H9 (cell line): ENCODE data around the gene HLA-E. TPM values are rescaled to one million over a fixed set of nuclear protein-coding genes. Genes with fewer than 3 reads are reported as not detected.

Source experiments
- DNase-seq: peaks from one replicate; pipeline ENCODE4 v3.0.0-alpha.2; 2017
- H2AFZ ChIP-seq: one replicate; pipeline ENCODE4 v1.6.1; 2013; ENCODE audit warnings: mild to moderate bottlenecking, low read length, control low read depth, moderate library complexity
- H2AK5ac ChIP-seq: 2 replicates; pipeline ENCODE4 v1.6.1; 2013; ENCODE audit warnings: low read length, control low read depth, mixed read lengths; ENCODE audit not compliant: insufficient read length
- H2BK120ac ChIP-seq: one replicate; pipeline ENCODE4 v1.6.1; 2013; ENCODE audit warnings: low read depth, mild to moderate bottlenecking, low read length, control low read depth, inconsistent platforms; ENCODE audit not compliant: poor library complexity, severe bottlenecking
- H2BK12ac ChIP-seq: 2 replicates; pipeline ENCODE4 v1.6.1; 2013; ENCODE audit warnings: low read length, control low read depth, mixed read lengths, low read depth; ENCODE audit not compliant: insufficient read length
- H2BK15ac ChIP-seq: 2 replicates; pipeline ENCODE4 v1.6.1; 2013; ENCODE audit warnings: low read depth, low read length, control low read depth
- H2BK20ac ChIP-seq: one replicate; pipeline ENCODE4 v1.6.1; 2013; ENCODE audit warnings: low read depth, mild to moderate bottlenecking, low read length, control low read depth, inconsistent platforms; ENCODE audit not compliant: poor library complexity, severe bottlenecking
- H2BK5ac ChIP-seq: 2 replicates; pipeline ENCODE4 v1.6.1; 2013; ENCODE audit warnings: low read length, control low read depth, mixed read lengths; ENCODE audit not compliant: insufficient read length
- H3K14ac ChIP-seq: 2 replicates; pipeline ENCODE4 v1.6.1; 2013; ENCODE audit warnings: low read length, control low read depth; ENCODE audit not compliant: insufficient read depth
- H3K18ac ChIP-seq: 2 replicates; pipeline ENCODE4 v1.6.1; 2013; ENCODE audit warnings: low read depth, mild to moderate bottlenecking, mixed read lengths, low read length, control low read depth; ENCODE audit not compliant: insufficient read length
- H3K23ac ChIP-seq: 2 replicates; pipeline ENCODE4 v1.6.1; 2013; ENCODE audit warnings: low read length, control low read depth, mixed read lengths, low read depth; ENCODE audit not compliant: insufficient read length
- H3K23me2 ChIP-seq: 2 replicates; pipeline ENCODE4 v1.6.1; 2013; ENCODE audit warnings: low read depth, mild to moderate bottlenecking, mixed read lengths, low read length, control low read depth; ENCODE audit not compliant: insufficient read length, poor library complexity, severe bottlenecking
- H3K27ac ChIP-seq: 2 replicates; pipeline ENCODE4 v1.5.1; 2013; ENCODE audit warnings: low read length, control low read depth, mixed read lengths, low read depth; ENCODE audit not compliant: insufficient read length
- H3K27me3 ChIP-seq: 2 replicates; pipeline ENCODE4 v1.6.1; 2013; ENCODE audit warnings: low read length, control low read depth, inconsistent platforms; ENCODE audit not compliant: insufficient read depth
- H3K4ac ChIP-seq: 2 replicates; pipeline ENCODE4 v1.6.1; 2013; ENCODE audit warnings: low read depth, mild to moderate bottlenecking, control low read depth, inconsistent platforms, low read length, moderate library complexity
- H3K4me1 ChIP-seq: 2 replicates; pipeline ENCODE4 v1.6.1; 2013; ENCODE audit warnings: low read length, control low read depth, inconsistent platforms; ENCODE audit not compliant: insufficient read depth
- H3K4me2 ChIP-seq: 2 replicates; pipeline ENCODE4 v1.6.1; 2013; ENCODE audit warnings: low read length, control low read depth, mixed read lengths; ENCODE audit not compliant: insufficient read length, insufficient read depth
- H3K56ac ChIP-seq: 2 replicates; pipeline ENCODE4 v1.6.1; 2013; ENCODE audit warnings: low read depth, mild to moderate bottlenecking, mixed read lengths, low read length, control low read depth; ENCODE audit not compliant: insufficient read length
- H3K79me1 ChIP-seq: 2 replicates; pipeline ENCODE4 v1.6.1; 2013; ENCODE audit warnings: low read depth, mild to moderate bottlenecking, moderate library complexity, low read length, control low read depth, inconsistent platforms; ENCODE audit not compliant: insufficient read depth, poor library complexity, severe bottlenecking
- H3K79me2 ChIP-seq: 2 replicates; pipeline ENCODE4 v1.6.1; 2013; ENCODE audit warnings: low read length, control low read depth, inconsistent platforms; ENCODE audit not compliant: insufficient read depth
- H3K9ac ChIP-seq: 2 replicates; pipeline ENCODE4 v1.6.1; 2013; ENCODE audit warnings: low read length, control low read depth, mixed read lengths; ENCODE audit not compliant: insufficient read length; ENCODE audit errors: extremely low read depth
- H3K9me3 ChIP-seq: one replicate; pipeline ENCODE4 v1.6.1; 2013; ENCODE audit warnings: low read depth, low read length, inconsistent platforms; ENCODE audit not compliant: control insufficient read depth
- H3T11ph ChIP-seq: one replicate; pipeline ENCODE4 v1.6.1; 2013; ENCODE audit warnings: mild to moderate bottlenecking, low read length, control low read depth, inconsistent platforms
- H4K20me1 ChIP-seq: one replicate; pipeline ENCODE4 v1.6.1; 2013; ENCODE audit not compliant: control insufficient read depth, insufficient read length, insufficient read depth
- H4K5ac ChIP-seq: 2 replicates; pipeline ENCODE4 v1.6.1; 2013; ENCODE audit warnings: low read depth, mild to moderate bottlenecking, mixed read lengths, low read length, control low read depth; ENCODE audit not compliant: insufficient read length
- H4K8ac ChIP-seq: replicated peaks from 2 replicates; pipeline ENCODE4 v1.6.1; 2013; ENCODE audit warnings: low read length, control low read depth, mixed read lengths, low read depth; ENCODE audit not compliant: insufficient read length
- H4K91ac ChIP-seq: 2 replicates; pipeline ENCODE4 v1.6.1; 2013; ENCODE audit warnings: low read depth, mild to moderate bottlenecking, moderate library complexity, mixed read lengths, low read length, control low read depth; ENCODE audit not compliant: insufficient read length
- H3K27ac Mint-ChIP-seq, 3 experiments: 2 replicates in 2 of 3; 3 replicates in 1 of 3; pipeline ENCODE4 v1.8.0; 2020 to 2021; ENCODE audit warnings: mixed read lengths in 3 of 3, mild to moderate bottlenecking in 1 of 3, moderate library complexity in 1 of 3
- H3K27me3 Mint-ChIP-seq: 2 replicates; pipeline ENCODE4 v1.8.0; 2021; ENCODE audit warnings: low read depth, mild to moderate bottlenecking, moderate library complexity, mixed read lengths
- H3K36me3 Mint-ChIP-seq, 3 experiments: 2 replicates in 2 of 3; 3 replicates in 1 of 3; pipeline ENCODE4 v1.8.0; 2020 to 2021; ENCODE audit warnings: low read depth in 3 of 3, mixed read lengths in 3 of 3; ENCODE audit not compliant: insufficient read depth in 1 of 3
- H3K4me1 Mint-ChIP-seq, 2 experiments: 2 replicates each; pipeline ENCODE4 v1.8.0; 2020; ENCODE audit warnings: mixed read lengths in 2 of 2
- H3K4me3 Mint-ChIP-seq, 2 experiments: 2 replicates in 1 of 2; 3 replicates in 1 of 2; pipeline ENCODE4 v1.8.0; 2020 to 2021; ENCODE audit warnings: mild to moderate bottlenecking in 2 of 2, mixed read lengths in 2 of 2, moderate library complexity in 1 of 2
- H3K9me3 Mint-ChIP-seq, 2 experiments: 2 replicates in 1 of 2; 3 replicates in 1 of 2; pipeline ENCODE4 v1.8.0; 2020; ENCODE audit warnings: mild to moderate bottlenecking in 2 of 2, mixed read lengths in 2 of 2, moderate library complexity in 1 of 2
- WGBS: extraction: QIAGEN DNeasy Blood & Tissue Kit; methylation state at CpG from one replicate; pipeline ENCODE4 v1.1.7; 2013; ENCODE audit warnings: missing lambda C conversion rate, low lambda C conversion rate, mixed read lengths; ENCODE audit not compliant: insufficient read length; ENCODE audit errors: extremely low coverage; 5-methylcytosine and 5-hydroxymethylcytosine counted together
- total RNA-seq: library from RNA; stranded (reverse); gene quantifications from 2 replicates; pipeline ENCODE4 v1.2.1, GENCODE V29; 2021
- TF ChIP-seq, protein P1 (sequence below): fragments of 200-600 bp; sonication (generic); conservative IDR thresholded peaks from 3 replicates; pipeline ENCODE4 v1.8.0; 2021; ENCODE audit warnings: antibody characterized with exemption, mild to moderate bottlenecking

HLA-E gene
- total RNA-seq, 1 experiment from 2014 or later: 28.1 TPM

DNA sequence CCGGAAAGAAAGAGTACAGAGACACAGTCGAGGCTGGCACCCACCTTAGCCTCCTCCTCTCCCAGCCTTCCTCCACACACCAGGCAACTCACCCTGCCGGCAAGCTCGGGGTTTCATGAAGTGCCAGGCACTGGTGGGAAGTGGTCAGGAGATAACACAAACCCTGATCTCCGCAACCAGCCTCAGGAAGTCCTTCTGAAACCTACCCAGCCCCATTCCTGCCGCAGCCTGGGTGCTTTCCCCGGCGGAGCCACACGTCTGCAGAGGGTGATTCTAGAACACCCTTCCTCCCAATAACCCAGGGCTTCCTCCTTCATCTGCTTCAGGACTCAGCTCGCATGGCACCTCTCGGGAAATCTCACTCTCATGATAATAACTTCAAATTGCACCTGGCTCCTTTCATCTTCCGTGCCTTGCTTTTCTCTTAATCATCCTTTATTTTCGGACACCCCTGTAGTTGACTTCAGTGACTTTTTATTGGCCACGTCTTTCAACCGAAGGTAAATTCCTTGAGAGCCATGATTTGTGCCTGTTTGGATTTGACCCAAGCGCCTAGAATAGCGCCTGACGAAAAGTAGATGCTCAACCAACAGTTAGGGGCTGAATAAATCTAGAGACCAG lies 8.7 kb upstream of the HLA-E start:
- no peak overlapping the region for H2AFZ ChIP-seq
- H3K4me1 ChIP-seq: no peaks in the 10 kb centered on the region
- H3K9me3 Mint-ChIP-seq: peaks cover 0 to 3% of the 10 kb centered on the region in 2 experiments; a peak in 1 of 5 replicates
- H3K27ac ChIP-seq: no peak overlapping the region
- H2BK12ac ChIP-seq: no peak overlapping the region
- peaks cover 2% of the 10 kb centered on the region for H3K23me2 ChIP-seq
- no peak overlapping the region for H2BK15ac ChIP-seq
- H4K8ac ChIP-seq: no peak overlapping the region
- no peaks in the 10 kb centered on the region for H3K36me3 Mint-ChIP-seq
- H4K91ac ChIP-seq: no peak overlapping the region
- H2AK5ac ChIP-seq: no peak overlapping the region
- H2BK120ac ChIP-seq: no peak overlapping the region
- H3K56ac ChIP-seq: no peak overlapping the region
- H3K23ac ChIP-seq: no peak overlapping the region
- no peak overlapping the region for H4K5ac ChIP-seq
- H3K4me3 Mint-ChIP-seq: peak overlapping the region in 1 of 2 experiments; percentile 50; a peak in 1 of 5 replicates
- TF ChIP-seq, protein P1, sequence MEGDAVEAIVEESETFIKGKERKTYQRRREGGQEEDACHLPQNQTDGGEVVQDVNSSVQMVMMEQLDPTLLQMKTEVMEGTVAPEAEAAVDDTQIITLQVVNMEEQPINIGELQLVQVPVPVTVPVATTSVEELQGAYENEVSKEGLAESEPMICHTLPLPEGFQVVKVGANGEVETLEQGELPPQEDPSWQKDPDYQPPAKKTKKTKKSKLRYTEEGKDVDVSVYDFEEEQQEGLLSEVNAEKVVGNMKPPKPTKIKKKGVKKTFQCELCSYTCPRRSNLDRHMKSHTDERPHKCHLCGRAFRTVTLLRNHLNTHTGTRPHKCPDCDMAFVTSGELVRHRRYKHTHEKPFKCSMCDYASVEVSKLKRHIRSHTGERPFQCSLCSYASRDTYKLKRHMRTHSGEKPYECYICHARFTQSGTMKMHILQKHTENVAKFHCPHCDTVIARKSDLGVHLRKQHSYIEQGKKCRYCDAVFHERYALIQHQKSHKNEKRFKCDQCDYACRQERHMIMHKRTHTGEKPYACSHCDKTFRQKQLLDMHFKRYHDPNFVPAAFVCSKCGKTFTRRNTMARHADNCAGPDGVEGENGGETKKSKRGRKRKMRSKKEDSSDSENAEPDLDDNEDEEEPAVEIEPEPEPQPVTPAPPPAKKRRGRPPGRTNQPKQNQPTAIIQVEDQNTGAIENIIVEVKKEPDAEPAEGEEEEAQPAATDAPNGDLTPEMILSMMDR: no peak
- H3K4me1 Mint-ChIP-seq: peaks cover 13 to 14% of the 10 kb centered on the region in 2 experiments
- peak overlapping the region; percentile 30 for H3K4me2 ChIP-seq
- H3K18ac ChIP-seq: no peak overlapping the region
- H2BK20ac ChIP-seq: no peak overlapping the region
- peaks cover 17% of the 10 kb centered on the region; the same call in 1 of the 2 replicates for H3K27me3 ChIP-seq
- no peaks in the 10 kb centered on the region for H3K79me2 ChIP-seq
- H3K9me3 ChIP-seq: no peaks in the 10 kb centered on the region
- no peak overlapping the region for H2BK5ac ChIP-seq
- no CpG with 5 or more reads among the region's 18 CpGs for WGBS
- H3K79me1 ChIP-seq: no peaks in the 10 kb centered on the region
- no peak overlapping the region for H3K4ac ChIP-seq
- H3K9ac ChIP-seq: no peak overlapping the region
- no peak overlapping the region for H3K14ac ChIP-seq
- no peak overlapping the region for H3K27ac Mint-ChIP-seq
- no peak for DNase-seq
- H3T11ph ChIP-seq: no peak overlapping the region
- peaks cover 69% of the 10 kb centered on the region for H3K27me3 Mint-ChIP-seq
- no peaks in the 10 kb centered on the region for H4K20me1 ChIP-seq
